Stimulated activated CD8-positive, alpha-beta memory T cell treated with anti-CD3 and anti-CD28 coated beads, Interleukin-2, amount 100 ng/mL, for 48 hours (primary cell): ENCODE results near the gene COL8A1.
"Not testable (repeated sequence)": the region's sequence is repeated elsewhere in the genome, so short reads cannot be mapped to it uniquely, and the experiment has no call there.

Experiments used
- DNase-seq, 2 donors: peaks; one replicate each; pipeline ENCODE4 v3.0.0-alpha.2; 2020; ENCODE audit warnings: low read depth in 2 of 2

The COL8A1 gene

DNA sequence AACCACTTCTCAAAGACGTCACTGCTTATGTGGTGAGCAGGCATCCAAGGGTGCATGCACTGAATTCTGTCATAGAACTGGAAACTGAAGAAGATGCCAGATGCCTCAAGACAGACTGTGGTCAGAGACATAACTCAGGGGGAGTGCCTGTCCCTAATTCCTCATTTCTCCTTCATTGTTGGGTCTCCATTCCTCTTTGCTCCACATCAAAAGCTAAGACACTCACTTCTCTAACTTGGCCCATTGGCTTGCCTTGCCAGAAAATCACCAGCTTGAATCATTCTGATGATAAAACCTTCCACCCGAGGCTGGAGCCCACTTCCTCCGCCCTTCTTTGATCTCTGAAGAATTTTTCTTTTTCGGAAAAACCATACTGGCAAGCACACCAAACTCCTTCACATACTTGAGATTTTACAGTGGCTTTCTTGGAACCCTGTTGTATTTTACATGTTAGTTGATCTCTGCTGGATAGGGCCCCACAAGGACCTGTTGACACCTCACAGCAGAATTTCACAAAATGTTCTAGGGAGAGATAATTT, 69.9 kb downstream of the COL8A1 start:
- no peak for DNase-seq

DNA sequence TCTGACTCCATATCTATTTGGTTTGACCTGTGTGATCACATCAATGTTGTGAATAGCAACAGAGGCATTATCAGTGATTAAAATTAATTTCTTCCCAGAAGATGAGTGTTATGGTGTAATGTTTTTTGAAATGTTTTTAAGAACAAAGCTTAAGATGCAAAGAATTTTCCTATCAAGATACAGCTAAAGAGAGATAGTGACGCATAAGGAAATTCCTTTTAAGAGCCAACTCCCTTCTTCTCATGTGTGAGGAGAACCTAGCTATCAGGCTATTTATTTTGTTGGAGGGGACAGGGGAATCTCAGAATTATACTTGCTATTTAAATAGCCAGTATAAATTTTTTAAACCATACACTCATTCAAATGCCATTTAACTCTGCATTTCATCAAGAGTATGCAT, 71.3 kb downstream of the COL8A1 start:
- DNase-seq = no peak

DNA sequence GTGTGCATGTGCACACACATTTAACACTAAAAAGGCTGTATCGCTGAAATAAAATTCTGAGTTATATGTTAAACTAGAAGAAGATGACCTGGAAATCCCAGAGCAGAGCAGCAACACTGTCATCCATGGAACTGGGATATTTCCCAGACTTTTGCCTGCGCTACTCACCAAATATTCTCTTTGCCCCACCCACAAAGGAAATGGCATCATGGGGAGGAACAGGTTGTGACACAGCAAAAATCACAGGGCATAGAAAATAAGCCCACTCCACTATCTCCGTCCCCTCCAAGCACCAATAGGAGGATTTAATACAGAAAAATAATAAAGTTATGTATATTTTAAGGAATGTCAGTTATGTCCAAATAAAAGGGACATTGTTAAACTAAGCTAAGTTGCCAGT, 71.7 kb downstream of the COL8A1 start:
- DNase-seq = no peak

DNA sequence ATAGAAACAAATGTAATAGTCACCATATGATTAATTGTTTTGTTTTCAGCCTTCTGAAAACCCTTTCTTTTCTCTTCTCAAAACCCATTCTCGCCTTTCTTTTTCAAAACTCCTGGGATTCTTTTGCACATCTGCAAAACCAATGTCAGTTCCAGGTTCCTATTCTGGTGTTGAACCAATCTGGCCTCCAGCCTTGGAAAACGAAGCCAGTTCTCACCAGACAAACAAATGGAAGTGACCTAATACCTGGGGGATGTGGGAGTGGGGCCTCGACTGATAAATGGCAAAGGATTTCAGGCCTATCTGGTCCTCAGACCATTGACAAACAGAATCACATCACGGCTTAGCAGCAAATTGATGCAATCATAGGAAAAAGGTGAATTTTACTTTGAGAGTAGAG, 73.0 kb downstream of the COL8A1 start:
- DNase-seq = no peak

DNA sequence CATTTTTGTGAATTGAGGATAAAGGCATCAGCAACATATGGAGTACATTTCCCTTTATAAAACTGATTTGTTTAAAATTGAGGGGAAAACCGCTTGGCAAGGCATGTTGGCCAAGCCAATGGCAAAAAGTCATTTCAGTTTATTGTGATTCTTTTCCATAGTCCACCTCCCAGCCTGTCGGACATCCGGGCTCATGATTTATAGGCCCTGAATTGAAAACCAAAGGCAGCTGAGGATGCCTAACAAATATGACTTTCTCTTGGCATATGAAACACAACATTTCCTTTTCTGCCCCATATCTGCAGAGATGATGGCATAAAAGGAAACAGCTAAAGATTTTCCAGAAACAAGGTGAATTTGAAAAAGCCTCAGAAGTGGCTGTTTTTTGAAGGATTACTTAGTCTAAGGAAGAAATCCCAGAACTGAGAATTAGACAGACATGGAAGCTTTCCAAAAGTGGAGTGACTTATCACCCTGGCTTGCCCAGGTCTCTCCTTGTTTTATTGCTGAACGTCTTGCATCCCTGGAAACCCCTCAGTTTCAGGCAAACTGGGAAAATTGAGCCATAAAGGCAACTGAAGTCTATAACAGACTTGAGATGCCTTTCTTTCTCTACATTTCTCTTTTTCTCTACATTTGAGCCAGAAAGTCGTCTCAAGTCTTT, 74.0 kb downstream of the COL8A1 start:
- no peak for DNase-seq

DNA sequence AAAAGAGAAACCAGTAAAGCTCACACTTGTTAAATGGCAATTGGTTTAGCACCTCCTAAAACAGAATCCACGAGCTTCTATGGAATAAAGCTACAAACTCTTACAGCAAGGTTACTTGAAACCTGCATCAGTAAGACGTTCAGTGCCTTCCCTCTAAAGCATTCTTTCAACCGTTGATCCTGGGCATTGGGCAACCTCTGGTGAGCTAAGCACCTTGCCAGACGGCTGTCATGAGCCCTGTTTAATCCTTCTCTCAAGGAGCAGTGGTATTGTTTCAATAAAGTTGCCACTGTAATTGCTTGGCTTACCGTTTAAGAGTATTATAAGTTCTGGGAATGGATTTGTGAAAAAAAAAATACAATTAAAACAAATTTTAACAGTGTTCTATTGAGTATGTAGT, 75.0 kb downstream of the COL8A1 start:
- DNase-seq = no peak

DNA sequence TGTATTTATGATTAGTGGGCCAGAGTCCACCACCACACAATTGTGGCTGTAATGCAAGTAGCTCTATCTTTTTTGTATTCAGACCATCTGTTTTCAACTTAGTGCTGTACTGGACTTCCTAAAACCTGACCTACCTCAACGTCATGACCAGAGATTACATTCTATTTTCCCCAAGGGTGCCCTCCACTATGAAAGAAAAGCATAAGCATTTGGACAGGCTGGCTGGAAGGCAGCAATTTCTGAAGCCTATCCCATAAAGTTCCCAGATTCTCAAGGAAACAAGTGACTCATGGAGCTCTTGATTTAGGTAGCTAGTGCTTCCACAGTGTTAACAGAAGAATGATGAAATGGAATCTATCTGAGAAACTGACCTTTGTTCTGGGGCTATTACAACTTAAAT, 75.8 kb downstream of the COL8A1 start:
- DNase-seq = no peak

DNA sequence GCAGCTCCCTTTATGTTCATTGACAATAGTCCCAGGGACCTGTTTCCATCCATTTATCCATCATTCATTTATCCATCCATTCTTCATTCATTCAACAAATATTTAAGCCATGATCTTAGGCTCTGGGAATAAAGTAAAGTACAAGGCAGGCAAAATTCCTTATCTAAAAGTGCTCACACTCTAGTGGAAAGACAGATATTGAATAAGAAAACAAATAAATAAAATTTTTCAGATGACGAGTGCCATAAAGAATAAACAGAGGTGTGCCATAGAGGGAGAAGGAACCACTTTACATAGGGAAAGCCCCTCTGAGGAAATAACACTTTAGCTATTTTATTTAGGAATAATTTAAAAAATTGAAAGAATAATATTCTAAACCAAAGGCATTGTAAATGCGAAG, 76.2 kb downstream of the COL8A1 start:
- DNase-seq = no peak

DNA sequence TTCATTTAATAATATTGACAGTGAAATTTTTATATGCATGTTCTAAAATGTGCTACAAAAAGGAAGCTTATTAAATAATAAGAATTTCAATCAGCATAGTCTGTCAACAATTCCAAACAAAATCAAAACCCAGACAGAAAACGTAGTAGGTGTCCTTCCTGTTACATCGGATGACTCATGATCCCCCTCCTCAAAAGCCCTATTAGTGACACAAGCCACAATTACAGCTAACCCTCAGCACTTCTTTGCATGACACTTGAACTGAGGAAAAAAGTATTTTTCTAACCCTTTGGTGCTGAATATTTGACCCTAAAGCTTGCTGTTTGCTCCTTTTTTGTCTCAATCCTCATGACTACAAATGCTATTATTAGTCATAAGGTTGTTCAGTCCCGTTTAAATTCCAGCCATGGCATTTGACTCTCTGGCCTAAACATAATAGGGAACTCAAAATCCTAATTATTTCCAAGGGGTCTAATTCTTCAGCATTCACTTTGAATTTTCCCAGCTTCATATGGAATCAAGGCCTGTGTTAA, 78.1 kb downstream of the COL8A1 start:
- DNase-seq = no peak

DNA sequence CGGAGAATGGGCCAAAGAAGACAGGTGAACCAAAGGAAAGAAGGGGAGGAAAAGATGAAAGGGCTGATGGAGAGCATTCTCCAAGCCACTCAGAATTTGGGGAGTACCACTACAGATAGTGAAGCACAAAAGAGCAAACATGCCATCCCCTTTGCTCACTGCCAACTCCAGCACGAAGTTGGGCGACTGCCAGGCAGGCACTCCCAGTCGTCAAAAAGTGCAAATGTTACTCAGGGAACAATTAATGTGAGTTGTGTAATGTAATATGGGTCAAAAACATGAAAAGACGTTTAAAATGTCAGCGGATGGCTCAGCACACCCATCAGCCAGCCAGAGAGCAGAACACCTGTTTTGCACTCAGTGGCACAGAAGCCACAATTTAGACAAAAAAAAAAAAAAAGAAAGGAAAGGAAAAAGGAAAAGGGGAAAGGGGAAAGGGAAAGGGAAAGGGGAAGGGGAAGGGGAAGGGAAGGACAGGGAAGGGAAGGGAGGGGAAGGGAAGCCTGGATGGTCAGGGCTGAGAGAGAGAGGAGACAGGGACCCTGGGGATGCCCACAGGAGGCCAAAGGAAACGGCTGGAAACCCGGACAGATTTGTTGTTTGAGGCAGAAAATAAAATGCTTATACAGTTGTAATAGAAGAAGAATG, 82.7 kb downstream of the COL8A1 start:
- DNase-seq = no peak

DNA sequence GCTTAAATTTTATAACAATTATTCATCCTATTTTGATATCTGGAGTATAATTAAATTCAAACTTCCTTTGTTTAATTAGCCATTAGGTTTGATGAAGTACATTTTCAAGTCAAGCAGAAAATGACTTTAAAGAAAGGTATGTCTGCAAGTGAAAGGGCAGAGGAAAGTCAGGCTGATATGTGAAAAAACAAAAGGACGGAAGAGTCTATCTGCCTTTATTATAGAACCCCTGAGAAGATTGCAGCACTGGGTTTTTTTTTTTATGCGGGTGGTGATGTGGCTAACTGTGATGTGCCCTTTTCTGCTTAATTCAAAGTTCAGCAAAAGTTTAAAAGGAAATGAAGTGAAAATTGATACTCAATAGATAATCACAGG, 83.2 kb downstream of the COL8A1 start:
- no peak for DNase-seq

DNA sequence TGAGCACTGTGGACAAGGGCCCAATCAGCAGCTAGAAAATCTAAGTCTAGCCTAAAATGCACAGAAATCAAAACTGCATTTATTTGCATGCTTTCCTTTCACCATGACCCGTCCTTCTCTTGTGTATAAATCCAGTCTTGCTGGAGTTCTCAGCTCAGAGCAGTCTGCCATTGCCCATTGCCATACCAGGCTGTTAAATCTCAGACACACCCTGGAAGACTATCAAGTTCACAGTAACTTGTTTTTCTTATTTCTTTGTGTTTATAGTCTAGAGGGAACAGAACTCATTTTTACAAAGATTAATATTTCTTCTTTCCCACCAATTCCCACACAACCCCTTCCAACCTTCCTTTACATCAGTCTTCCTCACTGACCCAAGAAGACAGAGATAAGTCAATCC, 85.9 kb downstream of the COL8A1 start:
- DNase-seq = no peak

DNA sequence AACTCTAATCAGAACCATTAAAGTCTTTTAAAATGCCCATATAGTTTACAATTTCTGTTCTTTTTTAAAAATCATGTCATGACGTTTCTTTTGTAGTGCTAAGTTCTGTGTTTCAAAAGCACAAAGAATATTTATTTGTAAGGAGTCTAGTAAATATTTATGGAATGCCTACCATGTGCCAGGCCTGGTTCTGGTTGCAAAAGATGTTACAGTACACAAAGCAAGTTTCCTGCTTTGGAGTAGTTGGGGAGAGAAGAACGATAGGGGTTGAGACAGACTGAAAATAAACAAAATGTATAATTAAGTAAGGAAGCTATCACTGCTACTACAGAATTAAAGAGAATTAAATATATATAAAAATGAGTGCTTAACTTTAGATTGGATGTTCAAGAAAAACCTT, 92.5 kb downstream of the COL8A1 start:
- DNase-seq = no peak

DNA sequence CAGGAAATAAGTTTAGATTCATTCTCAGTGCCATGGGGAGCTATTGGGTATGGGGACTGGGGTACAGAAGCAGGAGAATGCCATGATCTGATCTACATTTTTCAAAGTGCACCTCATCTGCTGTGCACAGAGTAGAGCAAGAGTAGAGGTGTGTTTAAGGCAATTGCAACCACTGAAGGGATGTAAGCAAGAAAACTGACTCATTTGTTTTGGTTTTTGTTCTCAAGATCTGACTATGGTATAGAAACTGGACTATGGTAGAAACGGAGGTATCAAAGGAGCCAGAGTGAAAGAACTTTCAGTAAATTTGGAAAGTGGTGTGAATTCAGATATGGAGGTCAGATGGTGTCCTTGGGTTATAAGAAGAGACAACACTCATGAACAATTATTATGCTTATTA, 93.1 kb downstream of the COL8A1 start:
- no peak for DNase-seq

DNA sequence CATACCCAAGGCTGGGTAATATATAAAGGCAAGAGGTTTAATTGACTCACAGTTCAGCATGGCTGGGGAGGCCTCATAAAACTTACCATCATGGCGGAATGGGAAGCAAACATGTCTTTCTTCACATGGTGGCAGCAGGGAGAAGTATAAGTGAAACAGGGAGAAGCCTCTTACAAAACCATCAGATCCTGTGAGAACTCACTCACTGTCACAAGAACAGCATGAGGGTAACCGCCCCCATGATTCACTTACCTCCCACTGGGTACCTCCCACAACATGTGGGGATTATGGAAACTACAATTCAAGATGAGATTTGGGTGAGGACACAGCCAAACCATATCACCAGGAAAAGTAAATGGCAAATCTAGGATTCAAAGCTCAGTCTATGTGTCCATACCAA, 102.0 kb downstream of the COL8A1 start:
- not testable (repeated sequence) for DNase-seq

DNA sequence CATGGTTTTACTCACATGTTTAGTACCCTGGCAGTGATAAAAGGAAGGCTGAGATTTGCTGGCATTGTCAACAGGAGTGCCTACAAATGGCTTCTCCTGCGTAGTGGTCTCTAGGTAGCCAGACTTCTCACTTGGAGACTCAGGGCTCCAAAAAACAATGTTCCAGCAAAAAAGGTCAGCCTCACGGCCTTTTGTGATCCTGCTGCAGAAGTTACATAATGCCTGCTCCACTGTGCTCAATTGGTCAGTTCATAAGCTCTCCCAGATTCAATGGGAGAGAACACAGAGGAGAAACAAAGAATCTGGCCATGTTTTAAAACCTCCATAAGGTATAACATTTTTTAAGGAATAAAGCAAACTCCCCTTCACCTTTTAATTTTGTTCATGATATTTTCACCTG, 103.2 kb downstream of the COL8A1 start:
- DNase-seq = no peak

DNA sequence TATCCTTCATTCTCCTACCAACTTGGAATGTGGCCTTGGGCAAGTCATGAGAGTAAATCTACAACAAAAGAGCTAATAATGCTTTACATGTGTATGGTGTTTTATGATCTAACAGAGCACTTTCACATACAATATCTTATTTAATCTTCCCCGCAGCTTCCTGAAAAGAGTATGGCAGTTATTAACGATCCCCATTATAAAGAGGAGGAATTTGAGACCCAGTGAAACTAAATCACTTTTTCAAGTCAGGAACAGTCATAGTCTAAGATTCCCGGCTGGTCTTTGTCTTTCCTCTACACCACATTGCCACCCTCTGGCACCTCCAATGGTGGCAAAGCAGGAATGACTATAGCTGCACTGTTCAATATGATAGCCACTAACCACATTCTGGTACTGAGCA, 109.5 kb downstream of the COL8A1 start:
- DNase-seq = no peak

DNA sequence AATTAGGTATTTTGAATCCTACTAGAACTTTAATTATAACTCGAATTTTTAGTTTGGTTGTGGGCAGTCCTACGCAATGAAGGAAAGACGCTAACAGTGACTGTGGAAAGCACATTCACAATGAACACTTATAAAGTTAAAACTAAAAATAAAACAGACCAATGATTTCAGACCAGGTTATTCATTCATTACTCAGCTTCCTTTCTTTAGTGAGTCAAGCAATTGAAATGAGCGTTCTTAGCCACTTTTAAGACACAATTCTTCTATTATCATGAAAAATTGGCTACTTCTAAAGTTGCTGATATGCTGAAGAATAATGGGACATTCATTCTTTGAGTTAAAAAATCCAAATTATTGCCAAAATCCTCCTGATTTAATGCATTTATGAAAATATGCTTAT, 113.3 kb downstream of the COL8A1 start:
- no peak for DNase-seq

DNA sequence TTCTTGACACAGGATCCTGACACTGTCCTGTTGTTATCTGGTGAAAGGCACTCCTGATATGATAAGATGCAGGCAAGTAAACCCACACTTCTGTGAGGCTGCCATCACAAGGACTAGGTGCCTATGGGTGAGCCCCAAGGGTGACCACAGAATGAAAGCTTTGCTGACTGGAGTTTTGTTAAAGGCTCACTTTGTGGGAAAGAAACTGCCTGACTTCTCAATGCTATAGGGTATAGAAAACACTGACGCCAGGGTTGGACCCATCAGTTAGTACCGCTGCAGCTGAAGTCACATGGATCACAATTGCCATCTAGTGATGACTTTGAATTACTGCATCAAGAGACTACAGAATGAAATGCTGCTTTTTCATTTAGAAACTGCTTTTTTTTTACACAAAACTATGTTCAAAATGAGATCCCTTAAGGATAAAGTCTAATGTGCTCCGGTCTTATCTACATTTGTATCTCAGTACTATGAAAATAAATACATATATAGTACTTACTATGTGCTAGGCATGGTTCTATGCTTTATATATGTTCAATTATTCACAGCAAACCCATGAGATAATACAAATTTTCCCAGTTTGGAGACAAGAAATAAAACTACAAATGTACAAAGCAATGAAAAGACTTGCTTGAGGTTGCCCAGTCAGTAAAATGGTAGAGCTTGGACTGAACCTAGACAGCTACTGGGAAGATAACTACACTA, 115.0 kb downstream of the COL8A1 start:
- no peak for DNase-seq

DNA sequence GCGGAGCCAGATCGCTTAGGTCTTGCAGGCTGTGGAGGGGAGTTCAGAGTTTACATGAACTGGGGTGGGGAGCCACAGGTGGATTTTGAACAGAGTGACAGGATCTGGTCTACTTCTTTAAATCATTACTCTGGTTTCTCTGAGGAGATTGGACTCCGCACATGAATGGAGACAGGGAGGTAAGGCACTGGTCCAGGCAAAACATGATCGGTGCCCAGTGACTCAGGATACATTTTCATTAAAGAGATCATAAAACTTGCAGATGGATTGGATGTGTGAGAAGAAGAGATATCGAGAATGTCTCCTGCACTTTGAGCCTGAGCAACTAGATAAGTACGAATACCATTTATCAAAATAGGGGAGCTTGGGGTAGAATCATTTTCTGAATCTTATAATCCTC, 117.4 kb downstream of the COL8A1 start:
- no peak for DNase-seq

DNA sequence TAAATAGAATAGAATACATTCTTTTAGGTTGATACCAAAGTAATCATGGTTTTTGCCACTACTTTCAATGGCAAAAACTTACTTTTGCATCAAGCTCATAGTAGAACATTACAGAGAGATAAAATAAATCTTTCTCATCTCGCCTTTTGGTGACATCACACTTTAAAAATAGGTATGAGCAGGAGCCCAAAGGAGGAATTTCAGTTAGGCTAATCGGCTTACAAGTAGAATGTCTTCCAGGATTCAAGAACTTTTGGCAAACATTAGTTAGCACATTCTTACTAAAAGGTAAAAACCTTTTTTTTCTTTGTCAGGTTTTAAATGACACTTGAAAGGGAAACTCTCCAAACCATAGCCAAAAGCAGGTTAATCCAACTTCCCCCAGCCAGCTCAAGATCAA, 119.6 kb downstream of the COL8A1 start:
- no peak for DNase-seq

DNA sequence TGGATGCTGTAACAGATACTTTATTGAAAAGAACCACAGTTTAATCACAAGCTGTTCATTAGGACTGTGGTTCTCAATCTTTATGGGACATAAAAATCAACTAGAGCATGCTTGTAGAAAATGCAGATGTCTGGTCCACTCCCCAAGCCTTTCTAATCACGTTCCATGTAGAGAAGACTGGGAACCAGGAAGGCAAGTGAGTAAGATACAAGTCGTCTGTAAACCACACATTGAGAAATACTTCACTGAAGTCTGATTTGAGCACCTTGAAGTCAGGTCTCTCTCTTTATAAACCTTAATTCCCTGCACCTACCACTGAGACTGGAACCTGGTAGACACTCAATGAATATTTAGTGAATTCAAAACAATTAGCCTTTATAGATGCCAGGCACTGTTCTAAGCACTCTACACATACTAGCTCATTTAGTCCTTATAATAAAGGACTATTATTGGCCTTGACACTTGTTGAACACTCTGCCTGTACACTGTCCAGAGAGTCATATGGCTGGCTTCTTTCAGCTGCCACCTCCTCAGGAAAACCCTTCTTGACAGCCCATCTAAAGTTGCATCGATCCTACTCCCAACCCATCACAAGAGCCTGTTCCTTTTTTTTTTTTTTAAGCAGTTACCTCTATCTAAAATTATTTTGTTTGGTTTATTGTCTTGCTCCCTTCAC, 120.2 kb downstream of the COL8A1 start:
- DNase-seq = no peak
